Endothelial cell of umbilical vein (primary cell): ENCODE data around the gene NDUFS2.

Experiments used
- CTCF ChIP-seq, 2 donors: IDR thresholded peaks; 1 replicate in 1 of 2; 2 replicates in 1 of 2; pipeline ENCODE4 v1.5.1; 2011; ENCODE audit warnings: low read length in 2 of 2, mild to moderate bottlenecking in 2 of 2, moderate library complexity in 2 of 2, control low read depth in 1 of 2, inconsistent platforms in 1 of 2, low read depth in 1 of 2; ENCODE audit not compliant: insufficient read depth in 1 of 2; ENCODE audit errors: extremely low read depth in 1 of 2
- JUN ChIP-seq: IDR thresholded peaks from 2 replicates; pipeline ENCODE4 v1.6.1; 2011; ENCODE audit warnings: borderline replicate concordance, low read depth; ENCODE audit not compliant: insufficient read length, insufficient read depth

GRCh38 chr1:161196521-161197451 is 5.4 kb upstream of the NDUFS2 start:
- TF ChIP-seq CTCF (IDR thresholded peaks at IDR 0.05; ENCODE audit: extremely low read depth in 1 of 2, insufficient read depth in 1 of 2, low read depth in 1 of 2, low read length in 2 of 2) (no peak), JUN (no peak)
